MM.1S (cell line): ENCODE results near the gene SMCO1.

ENCODE experiments used
- DNase-seq: peaks from one replicate; pipeline ENCODE4 v3.0.0-alpha.2; 2015
- H2AFZ ChIP-seq: fragments of 300-600 bp; sonication (generic); 2 replicates; pipeline ENCODE4 v1.6.0; 2016; ENCODE audit warnings: antibody characterized with exemption, low read length
- H3F3A ChIP-seq: fragments of 300-600 bp; sonication (generic); 2 replicates; pipeline ENCODE4 v1.6.1; 2016; ENCODE audit warnings: mild to moderate bottlenecking, antibody characterized with exemption, low read length, moderate library complexity, mixed read lengths; ENCODE audit not compliant: insufficient read depth
- H3K27ac ChIP-seq: fragments of 300-600 bp; sonication (generic); 2 replicates; pipeline ENCODE4 v1.5.1; 2016; ENCODE audit warnings: mild to moderate bottlenecking, low read length
- H3K27me3 ChIP-seq: fragments of 300-600 bp; sonication (generic); replicated peaks from 2 replicates; pipeline ENCODE4 v1.6.0; 2016; ENCODE audit warnings: low read length; ENCODE audit not compliant: insufficient read depth
- H3K36me3 ChIP-seq: fragments of 300-600 bp; sonication (generic); replicated peaks from 2 replicates; pipeline ENCODE4 v1.6.1; 2016; ENCODE audit warnings: mild to moderate bottlenecking, low read length, mixed read lengths; ENCODE audit not compliant: insufficient read depth
- H3K4me1 ChIP-seq: fragments of 300-600 bp; sonication (generic); 2 replicates; pipeline ENCODE4 v1.6.1; 2016; ENCODE audit warnings: low read length, mixed read lengths
- H3K4me2 ChIP-seq: fragments of 300-600 bp; sonication (generic); 2 replicates; pipeline ENCODE4 v1.6.0; 2016; ENCODE audit warnings: low read depth, low read length
- H3K4me3 ChIP-seq: fragments of 300-600 bp; sonication (generic); 2 replicates; pipeline ENCODE4 v1.5.1; 2016; ENCODE audit warnings: low read length, mixed read lengths
- H3K79me2 ChIP-seq: fragments of 300-600 bp; sonication (generic); 2 replicates; pipeline ENCODE4 v1.6.1; 2016; ENCODE audit warnings: mixed run types, low read length, mixed read lengths
- H3K9ac ChIP-seq: fragments of 300-600 bp; sonication (generic); 2 replicates; pipeline ENCODE4 v1.6.1; 2016; ENCODE audit warnings: low read length, mixed read lengths
- H3K9me2 ChIP-seq: fragments of 300-600 bp; sonication (generic); replicated peaks from 2 replicates; pipeline ENCODE4 v1.6.1; 2016; ENCODE audit warnings: mild to moderate bottlenecking, low read length, mixed read lengths; ENCODE audit not compliant: insufficient read depth
- H3K9me3 ChIP-seq: fragments of 300-600 bp; sonication (generic); replicated peaks from 2 replicates; pipeline ENCODE4 v1.6.1; 2016; ENCODE audit warnings: mild to moderate bottlenecking, low read length, mixed read lengths; ENCODE audit not compliant: insufficient read depth
- H4K20me1 ChIP-seq: fragments of 300-600 bp; sonication (generic); 2 replicates; pipeline ENCODE4 v1.6.1; 2016; ENCODE audit warnings: mild to moderate bottlenecking, low read length, moderate library complexity, mixed read lengths; ENCODE audit not compliant: insufficient read depth
- EZH2 ChIP-seq: fragments of 300-600 bp; sonication (generic); optimal IDR thresholded peaks from 2 replicates; pipeline ENCODE3; 2017; ENCODE audit warnings: low read depth, mild to moderate bottlenecking, antibody characterized with exemption, low read length, mixed read lengths
- EZH2phosphoT487 ChIP-seq: fragments of 300-600 bp; sonication (generic); IDR thresholded peaks from 2 replicates; pipeline ENCODE4 v1.6.1; 2018; ENCODE audit warnings: antibody characterized with exemption, low read length
- TF ChIP-seq, protein P1 (sequence below): fragments of 300-600 bp; sonication (generic); IDR thresholded peaks from 2 replicates; pipeline ENCODE4 v1.5.1; 2016; ENCODE audit warnings: antibody characterized with exemption, low read length, mixed read lengths

The SMCO1 gene

DNA sequence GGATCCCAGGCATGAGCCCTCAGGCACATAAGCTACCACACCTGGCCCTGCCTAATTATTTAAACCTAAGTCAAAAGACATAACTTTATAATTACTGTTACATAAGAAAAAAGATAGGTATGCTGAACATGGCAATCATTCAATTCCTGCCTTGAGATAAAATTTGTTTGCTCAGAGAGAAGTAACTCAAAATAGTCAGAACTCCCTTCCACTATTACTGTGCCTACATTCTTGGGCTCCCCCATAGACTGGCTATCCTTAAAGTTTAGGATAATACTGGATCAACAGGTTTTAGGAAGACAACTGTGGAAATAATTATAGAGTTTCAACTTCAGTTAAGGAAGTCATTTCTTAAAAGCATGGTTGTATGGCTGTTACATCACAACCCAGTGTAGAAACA is 43.3 kb upstream of the SMCO1 start:
- H3K27ac ChIP-seq = no peak overlapping the region
- TF ChIP-seq, protein P1, sequence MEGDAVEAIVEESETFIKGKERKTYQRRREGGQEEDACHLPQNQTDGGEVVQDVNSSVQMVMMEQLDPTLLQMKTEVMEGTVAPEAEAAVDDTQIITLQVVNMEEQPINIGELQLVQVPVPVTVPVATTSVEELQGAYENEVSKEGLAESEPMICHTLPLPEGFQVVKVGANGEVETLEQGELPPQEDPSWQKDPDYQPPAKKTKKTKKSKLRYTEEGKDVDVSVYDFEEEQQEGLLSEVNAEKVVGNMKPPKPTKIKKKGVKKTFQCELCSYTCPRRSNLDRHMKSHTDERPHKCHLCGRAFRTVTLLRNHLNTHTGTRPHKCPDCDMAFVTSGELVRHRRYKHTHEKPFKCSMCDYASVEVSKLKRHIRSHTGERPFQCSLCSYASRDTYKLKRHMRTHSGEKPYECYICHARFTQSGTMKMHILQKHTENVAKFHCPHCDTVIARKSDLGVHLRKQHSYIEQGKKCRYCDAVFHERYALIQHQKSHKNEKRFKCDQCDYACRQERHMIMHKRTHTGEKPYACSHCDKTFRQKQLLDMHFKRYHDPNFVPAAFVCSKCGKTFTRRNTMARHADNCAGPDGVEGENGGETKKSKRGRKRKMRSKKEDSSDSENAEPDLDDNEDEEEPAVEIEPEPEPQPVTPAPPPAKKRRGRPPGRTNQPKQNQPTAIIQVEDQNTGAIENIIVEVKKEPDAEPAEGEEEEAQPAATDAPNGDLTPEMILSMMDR = no peak
- no peak for TF ChIP-seq EZH2
- no peak for TF ChIP-seq EZH2phosphoT487

DNA sequence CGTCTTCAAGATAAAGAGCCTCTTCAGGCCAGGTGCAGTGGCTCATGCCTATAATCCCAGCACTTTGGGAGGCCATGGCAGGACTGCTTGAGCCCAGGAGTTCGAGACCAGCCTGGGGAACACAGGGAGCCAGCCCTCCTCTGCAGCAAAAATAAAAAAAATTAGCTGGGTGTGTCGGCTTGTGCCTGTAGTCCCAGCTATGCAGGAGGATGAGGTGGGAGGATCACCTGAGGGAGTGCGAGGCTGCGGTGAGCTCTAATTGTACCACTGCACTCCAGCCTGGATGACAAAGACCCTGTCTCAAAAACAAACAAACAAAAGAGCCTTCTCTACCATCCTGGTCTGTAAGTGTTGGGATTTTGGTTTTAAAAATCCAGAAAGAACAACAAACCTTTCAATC is 42.1 kb upstream of the SMCO1 start:
- Histone ChIP-seq H3K4me2 (no peak overlapping the region), H3K9me3 (no peaks in the 10 kb centered on the region), H3K36me3 (no peaks in the 10 kb centered on the region), H3F3A (no peaks in the 10 kb centered on the region), H3K4me3 (no peak overlapping the region), H3K9ac (no peak overlapping the region), H3K79me2 (peaks cover 6% of the 10 kb centered on the region; the same call in 1 of the 2 replicates), H4K20me1 (no peaks in the 10 kb centered on the region), H3K4me1 (no peaks in the 10 kb centered on the region), H3K27ac (no peak overlapping the region), H2AFZ (no peak overlapping the region), H3K27me3 (no peaks in the 10 kb centered on the region), H3K9me2 (no peaks in the 10 kb centered on the region)
- DNase-seq = no peak
- no peak for TF ChIP-seq EZH2phosphoT487
- TF ChIP-seq, protein P1 = no peak
- no peak for TF ChIP-seq EZH2

More for the DNA sequence above, 43.3 kb upstream of the SMCO1 start:
- H3F3A ChIP-seq = no peaks in the 10 kb centered on the region
- H3K36me3 ChIP-seq = no peaks in the 10 kb centered on the region
- no peak overlapping the region for H2AFZ ChIP-seq
- peaks cover 18% of the 10 kb centered on the region for H3K79me2 ChIP-seq
- H3K9me2 ChIP-seq = no peaks in the 10 kb centered on the region
- H3K9ac ChIP-seq = no peak overlapping the region
- no peaks in the 10 kb centered on the region for H4K20me1 ChIP-seq
- no peak overlapping the region for H3K4me3 ChIP-seq
- no peak for DNase-seq
- H3K4me1 ChIP-seq = 0 out of 2 replicates have a peak, but pooled peaks cover under 1% of the 10 kb centered on the region
- H3K27me3 ChIP-seq = no peaks in the 10 kb centered on the region
- H3K9me3 ChIP-seq = no peaks in the 10 kb centered on the region
- H3K4me2 ChIP-seq = no peak overlapping the region

DNA sequence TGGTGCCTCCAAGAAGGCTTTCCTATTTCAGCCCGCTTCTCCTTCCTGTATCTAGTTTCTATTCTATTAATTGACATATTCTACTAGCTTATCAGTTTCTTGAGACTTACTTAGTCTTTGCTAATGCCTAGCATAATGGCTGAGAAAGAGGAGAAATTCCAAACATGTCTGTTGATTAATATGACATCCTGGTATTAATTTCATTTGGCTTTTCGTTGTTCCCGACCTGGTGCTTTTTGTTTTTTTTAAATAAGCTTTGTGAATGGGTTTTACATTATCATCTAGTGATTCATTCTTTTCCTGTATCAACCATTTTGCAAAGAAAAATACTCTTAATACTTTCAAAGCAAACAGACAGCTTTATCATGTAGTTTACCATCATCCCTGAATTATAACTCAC is 40.1 kb upstream of the SMCO1 start:
- no peak overlapping the region for H3K4me2 ChIP-seq
- H3K9me2 ChIP-seq = no peaks in the 10 kb centered on the region
- H3K36me3 ChIP-seq = no peaks in the 10 kb centered on the region
- no peak overlapping the region for H3K4me3 ChIP-seq
- DNase-seq = no peak
- TF ChIP-seq EZH2phosphoT487 = no peak
- TF ChIP-seq, protein P1 = no peak
- no peak for TF ChIP-seq EZH2
- no peak overlapping the region for H3K9ac ChIP-seq
- H3K9me3 ChIP-seq = no peaks in the 10 kb centered on the region
- H3K27me3 ChIP-seq = no peaks in the 10 kb centered on the region
- no peaks in the 10 kb centered on the region for H3K4me1 ChIP-seq
- no peaks in the 10 kb centered on the region for H4K20me1 ChIP-seq
- H2AFZ ChIP-seq = no peak overlapping the region
- H3K79me2 ChIP-seq = no peaks in the 10 kb centered on the region
- H3F3A ChIP-seq = no peaks in the 10 kb centered on the region
- no peak overlapping the region for H3K27ac ChIP-seq
